ENCODE data around the gene APOBEC3F.

DNA sequence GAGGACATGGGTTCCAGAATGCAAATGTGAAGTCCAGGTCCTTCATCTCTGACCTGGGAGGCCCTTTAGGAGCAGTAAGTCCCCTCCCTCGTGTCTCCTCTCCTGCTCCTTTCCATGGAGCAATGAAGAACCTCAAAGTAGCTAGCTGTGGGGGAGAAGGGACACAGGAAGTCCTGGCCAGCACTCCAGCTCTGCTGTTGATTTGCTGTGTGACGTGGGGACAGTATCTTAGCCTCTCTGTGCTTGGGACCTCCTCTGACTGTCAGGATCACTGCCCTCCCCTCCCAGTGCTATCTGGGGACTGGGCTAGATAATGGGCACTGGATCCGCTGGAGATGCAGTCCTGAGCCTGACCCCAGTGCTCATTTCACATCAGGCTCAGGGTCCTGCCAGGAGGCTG is 55.3 kb downstream of the APOBEC3F start:
- no peak for TF ChIP-seq POLR2A (IDR thresholded peaks at IDR 0.05; ENCODE audit: extremely low read depth, insufficient read length)
- TF ChIP-seq, protein P1, sequence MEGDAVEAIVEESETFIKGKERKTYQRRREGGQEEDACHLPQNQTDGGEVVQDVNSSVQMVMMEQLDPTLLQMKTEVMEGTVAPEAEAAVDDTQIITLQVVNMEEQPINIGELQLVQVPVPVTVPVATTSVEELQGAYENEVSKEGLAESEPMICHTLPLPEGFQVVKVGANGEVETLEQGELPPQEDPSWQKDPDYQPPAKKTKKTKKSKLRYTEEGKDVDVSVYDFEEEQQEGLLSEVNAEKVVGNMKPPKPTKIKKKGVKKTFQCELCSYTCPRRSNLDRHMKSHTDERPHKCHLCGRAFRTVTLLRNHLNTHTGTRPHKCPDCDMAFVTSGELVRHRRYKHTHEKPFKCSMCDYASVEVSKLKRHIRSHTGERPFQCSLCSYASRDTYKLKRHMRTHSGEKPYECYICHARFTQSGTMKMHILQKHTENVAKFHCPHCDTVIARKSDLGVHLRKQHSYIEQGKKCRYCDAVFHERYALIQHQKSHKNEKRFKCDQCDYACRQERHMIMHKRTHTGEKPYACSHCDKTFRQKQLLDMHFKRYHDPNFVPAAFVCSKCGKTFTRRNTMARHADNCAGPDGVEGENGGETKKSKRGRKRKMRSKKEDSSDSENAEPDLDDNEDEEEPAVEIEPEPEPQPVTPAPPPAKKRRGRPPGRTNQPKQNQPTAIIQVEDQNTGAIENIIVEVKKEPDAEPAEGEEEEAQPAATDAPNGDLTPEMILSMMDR (IDR thresholded peaks at IDR 0.05; ENCODE audit: low read depth, low read length) = no peak
- TF ChIP-seq, protein P2, sequence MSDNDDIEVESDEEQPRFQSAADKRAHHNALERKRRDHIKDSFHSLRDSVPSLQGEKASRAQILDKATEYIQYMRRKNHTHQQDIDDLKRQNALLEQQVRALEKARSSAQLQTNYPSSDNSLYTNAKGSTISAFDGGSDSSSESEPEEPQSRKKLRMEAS (IDR thresholded peaks at IDR 0.05; ENCODE audit: low read depth, low read length) = no peak
- no peak for TF ChIP-seq MYC (IDR thresholded peaks at IDR 0.05; ENCODE audit: low read depth, low read length)
